HG02970 (cell line): ENCODE data around the gene MAT1A.
"Not testable (repeated sequence)": the region's sequence is repeated elsewhere in the genome, so short reads cannot be mapped to it uniquely, and the experiment has no call there.

ENCODE experiments used
- ATAC-seq: cut with Tn5 transposase; IDR thresholded peaks from one replicate; pipeline ENCODE4 v1.9.1; 2021; ENCODE audit warnings: mild to moderate bottlenecking, moderate library complexity, moderate number of reproducible peaks; ENCODE audit not compliant: unreplicated experiment, low FRiP score

The MAT1A gene

GRCh38 chr10:80234331-80235235 lies 54.9 kb downstream of the MAT1A start:
- ATAC-seq = peak; percentile 98

GRCh38 chr10:80233871-80234270 lies 55.6 kb downstream of the MAT1A start:
- not testable (repeated sequence) for ATAC-seq

GRCh38 chr10:80226723-80227122 lies 62.7 kb downstream of the MAT1A start:
- not testable (repeated sequence) for ATAC-seq

GRCh38 chr10:80223031-80223419 lies 66.4 kb downstream of the MAT1A start:
- ATAC-seq = not testable (repeated sequence)
